ENCODE measurements around the gene TRIM65. TPM values are rescaled to one million over a fixed set of nuclear protein-coding genes. Genes with fewer than 3 reads are reported as not detected.

The TRIM65 gene
- total and polyA plus RNA-seq, 2 of the 13 experiments (the other 11 are each of a cell fraction or from before 2014, with no cell fraction given), result 10.3 to 22.4 TPM

DNA sequence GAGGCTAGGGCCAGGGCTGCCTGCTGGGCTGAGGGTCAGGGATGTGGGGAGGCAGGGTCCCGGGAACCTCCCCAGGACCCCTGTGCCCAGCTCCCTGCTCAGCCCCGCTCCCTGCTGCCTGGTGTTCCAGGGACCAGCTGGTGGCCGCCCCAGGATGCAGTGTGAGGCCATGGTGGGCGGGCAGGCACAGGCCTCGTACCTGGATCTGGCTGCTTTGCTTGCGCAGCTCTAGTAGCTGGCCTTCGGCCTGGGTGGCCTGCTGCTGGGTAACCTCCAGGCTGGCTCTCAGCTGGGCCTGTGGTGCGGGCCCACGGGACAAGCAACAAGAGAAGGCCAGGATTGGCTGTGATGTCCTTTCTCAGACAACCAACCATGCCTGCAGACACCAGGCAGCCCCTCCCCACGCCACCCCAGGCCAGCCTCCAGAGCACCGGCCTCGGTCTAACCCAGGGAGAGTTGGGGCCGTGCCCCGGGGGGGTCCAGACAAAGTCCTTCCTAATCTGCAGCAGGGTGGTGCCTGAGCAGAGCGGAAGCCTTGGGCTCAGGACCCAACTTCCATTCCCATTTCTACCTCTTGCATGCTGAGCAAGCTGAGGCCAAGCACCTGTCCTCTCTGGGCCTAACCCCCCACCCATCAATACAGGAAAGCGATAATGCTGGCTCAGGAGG lies 4.1 kb downstream of the TRIM65 start (continued):
- TF ChIP-seq, protein P1, sequence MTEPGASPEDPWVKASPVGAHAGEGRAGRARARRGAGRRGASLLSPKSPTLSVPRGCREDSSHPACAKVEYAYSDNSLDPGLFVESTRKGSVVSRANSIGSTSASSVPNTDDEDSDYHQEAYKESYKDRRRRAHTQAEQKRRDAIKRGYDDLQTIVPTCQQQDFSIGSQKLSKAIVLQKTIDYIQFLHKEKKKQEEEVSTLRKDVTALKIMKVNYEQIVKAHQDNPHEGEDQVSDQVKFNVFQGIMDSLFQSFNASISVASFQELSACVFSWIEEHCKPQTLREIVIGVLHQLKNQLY (CRISPR knock-in tag; IDR thresholded peaks at IDR 0.05), result no peak
- no peak for TF ChIP-seq KDM5A (IDR thresholded peaks at IDR 0.05; ENCODE audit: borderline replicate concordance, low read length)
- peak; percentile 46; the same call in 1 of the 2 replicates for TF ChIP-seq ZMYM4 (CRISPR knock-in tag; IDR thresholded peaks at IDR 0.05)
- TF ChIP-seq MAFK (conservative IDR thresholded peaks at IDR 0.05 in 1 of 2, IDR thresholded peaks at IDR 0.05 in 1 of 2; ENCODE audit: low read length in 2 of 2), result no peak
- TF ChIP-seq ZNF468 (CRISPR knock-in tag; IDR thresholded peaks at IDR 0.05), result no peak
- no peak for TF ChIP-seq NFIB (CRISPR knock-in tag; IDR thresholded peaks at IDR 0.05; ENCODE audit: borderline replicate concordance)
- TF ChIP-seq, protein P2, sequence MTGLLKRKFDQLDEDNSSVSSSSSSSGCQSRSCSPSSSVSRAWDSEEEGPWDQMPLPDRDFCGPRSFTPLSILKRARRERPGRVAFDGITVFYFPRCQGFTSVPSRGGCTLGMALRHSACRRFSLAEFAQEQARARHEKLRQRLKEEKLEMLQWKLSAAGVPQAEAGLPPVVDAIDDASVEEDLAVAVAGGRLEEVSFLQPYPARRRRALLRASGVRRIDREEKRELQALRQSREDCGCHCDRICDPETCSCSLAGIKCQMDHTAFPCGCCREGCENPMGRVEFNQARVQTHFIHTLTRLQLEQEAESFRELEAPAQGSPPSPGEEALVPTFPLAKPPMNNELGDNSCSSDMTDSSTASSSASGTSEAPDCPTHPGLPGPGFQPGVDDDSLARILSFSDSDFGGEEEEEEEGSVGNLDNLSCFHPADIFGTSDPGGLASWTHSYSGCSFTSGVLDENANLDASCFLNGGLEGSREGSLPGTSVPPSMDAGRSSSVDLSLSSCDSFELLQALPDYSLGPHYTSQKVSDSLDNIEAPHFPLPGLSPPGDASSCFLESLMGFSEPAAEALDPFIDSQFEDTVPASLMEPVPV (CRISPR knock-in tag; IDR thresholded peaks at IDR 0.05), result peak; percentile 96
- no peak for TF ChIP-seq FLYWCH1 (CRISPR knock-in tag; IDR thresholded peaks at IDR 0.05)
- TF ChIP-seq JUNB (CRISPR knock-in tag; IDR thresholded peaks at IDR 0.05; ENCODE audit: borderline replicate concordance), result no peak
- no peak for TF ChIP-seq NFRKB (IDR thresholded peaks at IDR 0.05)
- TF ChIP-seq ZNF496 (CRISPR knock-in tag; IDR thresholded peaks at IDR 0.05; ENCODE audit: insufficient replicate concordance), result no peak
- no peak for TF ChIP-seq RFXANK (CRISPR knock-in tag; IDR thresholded peaks at IDR 0.05)
- TF ChIP-seq IRX3 (CRISPR knock-in tag; IDR thresholded peaks at IDR 0.05; ENCODE audit: borderline replicate concordance, low read depth), result no peak
- no peak for TF ChIP-seq SUZ12 (IDR thresholded peaks at IDR 0.05; ENCODE audit: low read depth, low read length)
- peak; percentile 57; the same call in 1 of the 3 replicates for TF ChIP-seq MXI1 (IDR thresholded peaks at IDR 0.05; ENCODE audit: borderline replicate concordance, low read depth, low read length)
- no peak for TF ChIP-seq CREB1 (IDR thresholded peaks at IDR 0.05)
- no peak for TF ChIP-seq CREB1 (CRISPR knock-in tag; IDR thresholded peaks at IDR 0.05)
- no peak for TF ChIP-seq NPAS2 (CRISPR knock-in tag; IDR thresholded peaks at IDR 0.05; ENCODE audit: borderline replicate concordance)
- TF ChIP-seq ZNF558 (CRISPR knock-in tag; IDR thresholded peaks at IDR 0.05; ENCODE audit: borderline replicate concordance), result no peak
- TF ChIP-seq PAWR (CRISPR knock-in tag; IDR thresholded peaks at IDR 0.05; ENCODE audit: borderline replicate concordance), result 0 out of 2 replicates have a peak, but pooled peaks have one; percentile 3
- no peak for TF ChIP-seq PLRG1 (conservative IDR thresholded peaks at IDR 0.05)
- TF ChIP-seq, protein P3, sequence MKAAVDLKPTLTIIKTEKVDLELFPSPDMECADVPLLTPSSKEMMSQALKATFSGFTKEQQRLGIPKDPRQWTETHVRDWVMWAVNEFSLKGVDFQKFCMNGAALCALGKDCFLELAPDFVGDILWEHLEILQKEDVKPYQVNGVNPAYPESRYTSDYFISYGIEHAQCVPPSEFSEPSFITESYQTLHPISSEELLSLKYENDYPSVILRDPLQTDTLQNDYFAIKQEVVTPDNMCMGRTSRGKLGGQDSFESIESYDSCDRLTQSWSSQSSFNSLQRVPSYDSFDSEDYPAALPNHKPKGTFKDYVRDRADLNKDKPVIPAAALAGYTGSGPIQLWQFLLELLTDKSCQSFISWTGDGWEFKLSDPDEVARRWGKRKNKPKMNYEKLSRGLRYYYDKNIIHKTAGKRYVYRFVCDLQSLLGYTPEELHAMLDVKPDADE (CRISPR knock-in tag; IDR thresholded peaks at IDR 0.05), result no peak; the same call in 1 of the 2 replicates
- TF ChIP-seq, protein P4, sequence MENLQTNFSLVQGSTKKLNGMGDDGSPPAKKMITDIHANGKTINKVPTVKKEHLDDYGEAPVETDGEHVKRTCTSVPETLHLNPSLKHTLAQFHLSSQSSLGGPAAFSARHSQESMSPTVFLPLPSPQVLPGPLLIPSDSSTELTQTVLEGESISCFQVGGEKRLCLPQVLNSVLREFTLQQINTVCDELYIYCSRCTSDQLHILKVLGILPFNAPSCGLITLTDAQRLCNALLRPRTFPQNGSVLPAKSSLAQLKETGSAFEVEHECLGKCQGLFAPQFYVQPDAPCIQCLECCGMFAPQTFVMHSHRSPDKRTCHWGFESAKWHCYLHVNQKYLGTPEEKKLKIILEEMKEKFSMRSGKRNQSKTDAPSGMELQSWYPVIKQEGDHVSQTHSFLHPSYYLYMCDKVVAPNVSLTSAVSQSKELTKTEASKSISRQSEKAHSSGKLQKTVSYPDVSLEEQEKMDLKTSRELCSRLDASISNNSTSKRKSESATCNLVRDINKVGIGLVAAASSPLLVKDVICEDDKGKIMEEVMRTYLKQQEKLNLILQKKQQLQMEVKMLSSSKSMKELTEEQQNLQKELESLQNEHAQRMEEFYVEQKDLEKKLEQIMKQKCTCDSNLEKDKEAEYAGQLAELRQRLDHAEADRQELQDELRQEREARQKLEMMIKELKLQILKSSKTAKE (CRISPR knock-in tag; IDR thresholded peaks at IDR 0.05; ENCODE audit: borderline replicate concordance), result peak; percentile 66; the same call in 1 of the 2 replicates
- TF ChIP-seq, protein P5, sequence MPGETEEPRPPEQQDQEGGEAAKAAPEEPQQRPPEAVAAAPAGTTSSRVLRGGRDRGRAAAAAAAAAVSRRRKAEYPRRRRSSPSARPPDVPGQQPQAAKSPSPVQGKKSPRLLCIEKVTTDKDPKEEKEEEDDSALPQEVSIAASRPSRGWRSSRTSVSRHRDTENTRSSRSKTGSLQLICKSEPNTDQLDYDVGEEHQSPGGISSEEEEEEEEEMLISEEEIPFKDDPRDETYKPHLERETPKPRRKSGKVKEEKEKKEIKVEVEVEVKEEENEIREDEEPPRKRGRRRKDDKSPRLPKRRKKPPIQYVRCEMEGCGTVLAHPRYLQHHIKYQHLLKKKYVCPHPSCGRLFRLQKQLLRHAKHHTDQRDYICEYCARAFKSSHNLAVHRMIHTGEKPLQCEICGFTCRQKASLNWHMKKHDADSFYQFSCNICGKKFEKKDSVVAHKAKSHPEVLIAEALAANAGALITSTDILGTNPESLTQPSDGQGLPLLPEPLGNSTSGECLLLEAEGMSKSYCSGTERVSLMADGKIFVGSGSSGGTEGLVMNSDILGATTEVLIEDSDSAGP (CRISPR knock-in tag; IDR thresholded peaks at IDR 0.05; ENCODE audit: borderline replicate concordance), result peak; percentile 60

All from HepG2 (cell line).